Measurements from ENCODE around the gene MYCL.

MYCL gene

GRCh38 chr1:39925721-39926342 lies 24.1 kb upstream of the MYCL start:
- Histone ChIP-seq H3K27me3 (ENCODE audit: insufficient read depth, low read length, poor library complexity) (peaks cover 10% of the 10 kb centered on the region), H3K9ac (ENCODE audit: low read depth, low read length) (no peak overlapping the region), H3K27ac (ENCODE audit: low read length) (no peak overlapping the region), H3K9me3 (ENCODE audit: insufficient read depth, low read length, severe bottlenecking) (no peaks in the 10 kb centered on the region), H4K20me1 (ENCODE audit: insufficient read depth, low read length) (no peaks in the 10 kb centered on the region), H3K4me3 (ENCODE audit: low read depth in 1 of 2, low read length in 2 of 2) (no peak overlapping the region), H3K36me3 (ENCODE audit: insufficient read depth, low read length) (no peaks in the 10 kb centered on the region), H2AFZ (ENCODE audit: low read depth, low read length) (no peak overlapping the region), H3K79me2 (ENCODE audit: insufficient read depth, low read length) (no peaks in the 10 kb centered on the region), H3K4me2 (ENCODE audit: insufficient read depth, low read length) (no peak overlapping the region), H3K4me1 (ENCODE audit: insufficient read depth, low read length) (no peaks in the 10 kb centered on the region)
- TF ChIP-seq CTCF (IDR thresholded peaks at IDR 0.05; ENCODE audit: borderline replicate concordance, extremely low read depth, low read length, poor library complexity, severe bottlenecking), result no peak
- no peak for TF ChIP-seq EZH2 (IDR thresholded peaks at IDR 0.05; ENCODE audit: borderline replicate concordance, low read depth, low read length, severe bottlenecking)
- no peak for DNase-seq
- no peak for ATAC-seq (ENCODE audit: insufficient read depth, low read depth)

GRCh38 chr1:39922251-39922688 lies 20.6 kb upstream of the MYCL start:
- no peak for DNase-seq

GRCh38 chr1:39919545-39919944 lies 17.8 kb upstream of the MYCL start:
- TF ChIP-seq CTCF (IDR thresholded peaks at IDR 0.05; ENCODE audit: borderline replicate concordance, extremely low read depth, low read length, poor library complexity, severe bottlenecking) (peak; percentile 54), EZH2 (IDR thresholded peaks at IDR 0.05; ENCODE audit: borderline replicate concordance, low read depth, low read length, severe bottlenecking) (no peak)
- Histone ChIP-seq H3K27ac (ENCODE audit: low read length) (no peak overlapping the region), H4K20me1 (ENCODE audit: insufficient read depth, low read length) (no peaks in the 10 kb centered on the region), H3K36me3 (ENCODE audit: insufficient read depth, low read length) (no peaks in the 10 kb centered on the region), H3K9me3 (ENCODE audit: insufficient read depth, low read length, severe bottlenecking) (no peaks in the 10 kb centered on the region), H3K4me1 (ENCODE audit: insufficient read depth, low read length) (no peaks in the 10 kb centered on the region), H3K27me3 (ENCODE audit: insufficient read depth, low read length, poor library complexity) (no peaks in the 10 kb centered on the region), H3K9ac (ENCODE audit: low read depth, low read length) (no peak overlapping the region), H3K4me2 (ENCODE audit: insufficient read depth, low read length) (no peak overlapping the region), H3K4me3 (ENCODE audit: low read depth in 1 of 2, low read length in 2 of 2) (no peak overlapping the region), H3K79me2 (ENCODE audit: insufficient read depth, low read length) (no peaks in the 10 kb centered on the region), H2AFZ (ENCODE audit: low read depth, low read length) (no peak overlapping the region)
- ATAC-seq (ENCODE audit: insufficient read depth, low read depth), result peak; percentile 68
- peak; percentile 17 for DNase-seq

More at GRCh38 chr1:39922251-39922688, 20.6 kb upstream of the MYCL start:
- H4K20me1 ChIP-seq (ENCODE audit: insufficient read depth, low read length), result no peaks in the 10 kb centered on the region
- H3K9ac ChIP-seq (ENCODE audit: low read depth, low read length), result no peak overlapping the region
- no peak overlapping the region for H3K27ac ChIP-seq (ENCODE audit: low read length)
- H3K4me1 ChIP-seq (ENCODE audit: insufficient read depth, low read length), result no peaks in the 10 kb centered on the region
- H3K4me2 ChIP-seq (ENCODE audit: insufficient read depth, low read length), result no peak overlapping the region
- H3K4me3 ChIP-seq (ENCODE audit: low read depth in 1 of 2, low read length in 2 of 2), result no peak overlapping the region
- H3K9me3 ChIP-seq (ENCODE audit: insufficient read depth, low read length, severe bottlenecking), result no peaks in the 10 kb centered on the region
- ATAC-seq (ENCODE audit: insufficient read depth, low read depth), result no peak
- no peaks in the 10 kb centered on the region for H3K79me2 ChIP-seq (ENCODE audit: insufficient read depth, low read length)
- H2AFZ ChIP-seq (ENCODE audit: low read depth, low read length), result no peak overlapping the region
- H3K27me3 ChIP-seq (ENCODE audit: insufficient read depth, low read length, poor library complexity), result no peaks in the 10 kb centered on the region
- TF ChIP-seq EZH2 (IDR thresholded peaks at IDR 0.05; ENCODE audit: borderline replicate concordance, low read depth, low read length, severe bottlenecking), result no peak
- TF ChIP-seq CTCF (IDR thresholded peaks at IDR 0.05; ENCODE audit: borderline replicate concordance, extremely low read depth, low read length, poor library complexity, severe bottlenecking), result no peak
- no peaks in the 10 kb centered on the region for H3K36me3 ChIP-seq (ENCODE audit: insufficient read depth, low read length)

Data from DND-41 (cell line).